OCI-LY7 (cell line): ENCODE measurements around the gene ARHGEF38.

Source experiments
- EZH2phosphoT487 ChIP-seq: fragments of 200-600 bp; sonication (generic); IDR thresholded peaks from 2 replicates; pipeline ENCODE4 v1.6.1; 2018; ENCODE audit warnings: low read depth, borderline replicate concordance, mild to moderate bottlenecking, mixed run types, antibody characterized with exemption, low read length, moderate library complexity, mixed read lengths
- TF ChIP-seq, protein P1 (sequence below): fragments of 200-600 bp; sonication (generic); conservative IDR thresholded peaks from 2 replicates; pipeline ENCODE4 v1.5.1; 2014; ENCODE audit warnings: mild to moderate bottlenecking, antibody characterized with exemption, low read length, moderate library complexity, mixed read lengths

GRCh38 chr4:105563352-105563751 is 10.9 kb downstream of the ARHGEF38 start:
- TF ChIP-seq, protein P1, sequence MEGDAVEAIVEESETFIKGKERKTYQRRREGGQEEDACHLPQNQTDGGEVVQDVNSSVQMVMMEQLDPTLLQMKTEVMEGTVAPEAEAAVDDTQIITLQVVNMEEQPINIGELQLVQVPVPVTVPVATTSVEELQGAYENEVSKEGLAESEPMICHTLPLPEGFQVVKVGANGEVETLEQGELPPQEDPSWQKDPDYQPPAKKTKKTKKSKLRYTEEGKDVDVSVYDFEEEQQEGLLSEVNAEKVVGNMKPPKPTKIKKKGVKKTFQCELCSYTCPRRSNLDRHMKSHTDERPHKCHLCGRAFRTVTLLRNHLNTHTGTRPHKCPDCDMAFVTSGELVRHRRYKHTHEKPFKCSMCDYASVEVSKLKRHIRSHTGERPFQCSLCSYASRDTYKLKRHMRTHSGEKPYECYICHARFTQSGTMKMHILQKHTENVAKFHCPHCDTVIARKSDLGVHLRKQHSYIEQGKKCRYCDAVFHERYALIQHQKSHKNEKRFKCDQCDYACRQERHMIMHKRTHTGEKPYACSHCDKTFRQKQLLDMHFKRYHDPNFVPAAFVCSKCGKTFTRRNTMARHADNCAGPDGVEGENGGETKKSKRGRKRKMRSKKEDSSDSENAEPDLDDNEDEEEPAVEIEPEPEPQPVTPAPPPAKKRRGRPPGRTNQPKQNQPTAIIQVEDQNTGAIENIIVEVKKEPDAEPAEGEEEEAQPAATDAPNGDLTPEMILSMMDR, result no peak
- no peak for TF ChIP-seq EZH2phosphoT487
